Measurements from ENCODE around the gene FYN.
"Not testable (repeated sequence)": the region's sequence is repeated elsewhere in the genome, so short reads cannot be mapped to it uniquely, and the experiment has no call there.

Gene FYN

DNA sequence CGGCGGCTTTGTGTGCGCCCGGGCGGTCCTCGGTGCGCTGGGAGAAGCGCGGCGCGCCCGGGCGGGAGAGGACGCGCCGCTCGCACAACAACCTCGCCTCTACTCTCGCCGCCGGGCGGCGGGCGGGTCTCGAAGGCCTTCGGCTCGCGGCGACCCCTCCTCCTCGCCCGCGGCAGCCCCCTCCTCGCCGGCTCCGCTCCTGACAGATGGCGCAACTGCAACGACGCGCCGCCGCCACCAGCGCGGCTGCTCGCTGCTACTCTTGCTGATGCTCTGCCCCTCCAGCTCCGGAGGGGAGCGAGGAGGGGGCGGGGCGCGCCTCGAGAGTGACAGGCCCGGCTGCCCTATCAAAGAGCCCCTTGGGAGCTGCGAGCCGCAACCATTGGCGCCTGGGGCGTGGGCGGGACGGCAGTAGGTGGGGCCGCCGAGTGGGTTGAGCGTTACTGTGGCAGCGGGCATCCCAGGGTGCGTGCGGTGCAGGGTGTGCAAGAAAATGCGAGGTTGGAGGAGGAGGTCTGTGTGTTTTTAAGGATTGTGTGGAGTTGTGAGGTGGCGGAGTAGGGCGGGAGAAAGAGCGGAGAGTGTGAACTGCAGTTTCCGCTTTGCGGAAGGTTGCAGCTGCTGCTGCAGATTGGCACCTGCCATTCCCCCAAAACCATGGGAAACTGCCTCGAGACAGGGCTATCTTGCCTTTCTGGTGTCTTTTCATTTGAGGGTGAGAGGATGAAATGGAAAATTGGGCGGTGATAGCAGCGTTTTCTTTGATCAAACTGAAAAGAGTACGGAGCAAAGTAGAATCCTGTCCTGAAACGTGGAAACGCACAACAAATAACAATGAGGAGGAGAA is at the start of gene FYN:
Gene FYN (minus strand): TSS at position 275 of the 847 bp plus-strand sequence. CDS start 153,401 bp downstream, outside the sequence.
- DNase-seq (ENCODE audit: low read depth): peak; percentile 96

DNA sequence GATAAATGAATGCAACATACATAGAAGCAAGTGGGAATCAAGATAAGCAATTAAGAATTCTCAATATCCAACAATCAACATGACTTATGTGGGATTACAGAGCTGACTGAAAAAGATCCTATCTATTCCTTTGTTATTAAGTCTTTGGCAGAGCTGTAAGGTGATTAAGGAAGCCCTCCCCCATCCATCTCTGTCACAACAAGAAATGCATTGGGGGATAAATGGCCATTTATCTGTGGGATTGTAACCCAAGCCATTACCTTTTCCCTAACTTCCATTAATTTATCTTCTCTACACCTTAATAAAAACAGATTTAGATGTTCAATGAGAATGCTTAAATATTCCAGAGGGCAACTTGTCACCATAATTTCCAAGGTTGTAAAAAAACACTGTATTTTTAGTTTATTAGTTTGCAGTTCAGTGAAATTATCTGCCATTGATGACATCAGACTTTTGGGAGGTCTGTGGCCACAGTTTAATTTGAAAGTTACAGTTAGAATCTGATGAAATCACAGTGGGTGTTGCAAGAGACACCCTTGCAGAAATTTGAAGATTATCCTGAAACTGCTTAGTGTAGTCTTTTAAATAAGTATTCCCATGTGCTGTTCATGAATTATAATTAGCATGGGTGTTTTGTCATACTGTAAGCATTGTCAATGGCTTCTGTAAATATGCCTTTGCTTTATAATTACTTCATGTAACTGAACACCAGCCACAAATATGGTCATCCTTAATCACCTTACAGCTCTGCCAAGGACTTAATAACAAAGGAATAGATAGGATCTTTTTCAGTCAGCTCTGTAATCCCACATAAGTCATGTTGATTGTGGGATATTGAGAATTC is 49.4 kb upstream of the FYN start:
- DNase-seq (ENCODE audit: low read depth): peak; percentile 63

- no peak for DNase-seq (ENCODE audit: low read depth)
Measured at GRCh38 chr6:111921103-111921502, 47.9 kb upstream of the FYN start.

GRCh38 chr6:111920578-111920977 is 47.3 kb upstream of the FYN start:
- DNase-seq (ENCODE audit: low read depth): no peak

DNA sequence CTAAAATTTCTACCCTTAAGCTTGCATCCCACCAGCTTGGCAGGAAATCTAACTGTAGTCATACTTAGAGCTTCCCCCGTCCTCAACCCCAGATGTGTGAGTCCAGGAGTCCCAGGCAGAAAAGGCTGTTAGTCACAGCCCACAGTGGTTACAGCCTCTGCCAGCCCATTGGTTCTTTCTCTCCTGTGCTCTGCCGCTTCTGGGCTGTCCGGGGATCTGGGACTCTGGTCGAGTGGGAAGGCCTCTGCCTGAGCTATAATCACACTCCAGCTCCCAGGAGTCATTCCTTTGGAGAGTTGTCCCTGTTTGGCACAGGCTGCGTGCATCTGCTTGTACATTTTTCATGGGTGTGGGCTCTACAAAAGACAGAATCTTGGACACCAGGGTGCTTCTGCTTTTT is 45.6 kb upstream of the FYN start:
- peak; percentile 53 for DNase-seq (ENCODE audit: low read depth)

DNA sequence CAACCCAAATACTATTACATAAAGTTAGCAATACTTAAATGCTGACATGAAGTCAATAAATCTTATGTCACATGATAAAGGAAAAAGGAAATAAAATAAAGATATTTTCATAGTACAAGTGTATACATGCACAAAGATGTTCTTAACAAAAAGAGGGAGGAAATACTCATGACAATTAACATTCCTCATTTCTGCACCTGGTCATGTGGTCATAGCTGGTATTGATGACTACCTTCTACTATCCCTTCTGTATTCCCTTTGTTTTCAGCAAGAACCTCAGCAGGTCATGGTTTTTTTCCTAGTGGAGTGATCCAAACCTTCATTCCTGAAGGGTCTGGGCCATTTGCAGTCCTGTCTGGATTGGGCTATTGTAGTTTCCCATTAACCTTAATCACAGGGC is 43.5 kb upstream of the FYN start:
- no peak for DNase-seq (ENCODE audit: low read depth)

- DNase-seq (ENCODE audit: low read depth): no peak
Measured at GRCh38 chr6:111914617-111915016, 41.4 kb upstream of the FYN start.

- no peak for DNase-seq (ENCODE audit: low read depth)
Measured at GRCh38 chr6:111912904-111913303, 39.7 kb upstream of the FYN start.

- no peak for DNase-seq (ENCODE audit: low read depth)
Measured at GRCh38 chr6:111911428-111911827, 38.2 kb upstream of the FYN start.

GRCh38 chr6:111909238-111909637 is 36.0 kb upstream of the FYN start:
- no peak for DNase-seq (ENCODE audit: low read depth)

DNA sequence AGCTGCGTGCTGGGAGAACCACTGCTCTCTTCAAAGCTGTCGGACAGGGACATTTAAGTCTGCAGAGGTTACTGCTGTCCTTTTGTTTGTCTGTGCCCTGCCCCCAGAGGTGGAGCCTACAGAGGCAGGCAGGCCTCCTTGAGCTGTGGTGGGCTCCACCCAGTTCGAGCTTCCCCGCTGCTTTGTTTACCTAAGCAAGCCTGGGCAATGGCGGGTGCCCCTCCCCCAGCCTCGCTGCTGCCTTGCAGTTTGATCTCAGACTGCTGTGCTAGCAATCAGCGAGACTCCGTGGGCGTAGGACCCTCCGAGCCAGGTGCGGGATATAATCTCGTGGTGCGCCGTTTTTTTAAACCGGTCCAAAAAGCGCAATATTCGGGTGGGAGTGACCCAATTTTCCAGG is 35.1 kb upstream of the FYN start:
- DNase-seq (ENCODE audit: low read depth): not testable (repeated sequence)

GRCh38 chr6:111900735-111901134 is 27.5 kb upstream of the FYN start:
- no peak for DNase-seq (ENCODE audit: low read depth)

GRCh38 chr6:111899531-111899930 is 26.3 kb upstream of the FYN start:
- no peak for DNase-seq (ENCODE audit: low read depth)

GRCh38 chr6:111898452-111898851 is 25.2 kb upstream of the FYN start:
- DNase-seq (ENCODE audit: low read depth): no peak

GRCh38 chr6:111894951-111895350 is 21.7 kb upstream of the FYN start:
- peak; percentile 30 for DNase-seq (ENCODE audit: low read depth)

- peak; percentile 75 for DNase-seq (ENCODE audit: low read depth)
Measured at GRCh38 chr6:111894272-111894671, 21.0 kb upstream of the FYN start.

DNA sequence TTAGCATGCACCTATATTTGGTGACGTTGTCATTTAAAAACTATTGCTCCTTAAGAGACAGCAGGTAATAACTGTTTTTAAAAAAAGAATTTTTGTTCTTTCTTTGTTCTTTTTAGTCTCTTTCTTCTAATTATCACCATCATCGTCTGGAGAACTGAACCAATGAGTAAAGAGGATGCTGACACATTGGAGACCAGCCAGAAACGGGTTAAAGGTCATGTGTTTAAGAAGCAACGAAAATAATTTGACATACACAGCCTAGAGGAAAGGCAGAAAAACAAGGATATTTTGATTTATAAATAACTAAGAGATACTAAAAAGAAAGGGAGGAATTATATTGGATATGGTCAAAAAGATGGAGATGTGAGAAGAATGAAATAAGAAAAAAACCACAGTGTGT is 19.2 kb upstream of the FYN start:
- no peak for DNase-seq (ENCODE audit: low read depth)

DNA sequence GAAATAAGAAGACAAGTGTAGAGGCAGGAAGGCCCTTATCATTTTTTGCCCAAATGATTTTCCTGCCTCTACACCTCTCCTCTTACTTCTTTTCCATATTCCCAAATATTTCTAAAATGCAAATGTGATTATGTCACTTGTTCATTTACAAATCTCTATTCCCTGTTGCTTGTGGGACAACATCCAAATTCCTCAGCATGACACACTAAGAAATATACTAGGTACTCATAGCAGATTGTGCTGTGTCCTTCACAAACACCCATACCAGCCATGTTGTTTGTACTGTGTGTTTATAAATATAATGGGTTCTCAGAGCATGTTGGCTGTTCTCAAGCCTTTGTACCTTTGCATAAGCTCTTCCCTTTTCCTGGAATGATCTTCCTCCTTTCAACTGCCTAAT is 17.7 kb upstream of the FYN start:
- DNase-seq (ENCODE audit: low read depth): no peak

- peak; percentile 40 for DNase-seq (ENCODE audit: low read depth)
Measured at GRCh38 chr6:111888928-111889695, 15.9 kb upstream of the FYN start.

- not testable (repeated sequence) for DNase-seq (ENCODE audit: low read depth)
Measured at GRCh38 chr6:111886793-111887192, 13.5 kb upstream of the FYN start.

GRCh38 chr6:111885373-111886027 is 12.2 kb upstream of the FYN start:
- no peak for DNase-seq (ENCODE audit: low read depth)

DNA sequence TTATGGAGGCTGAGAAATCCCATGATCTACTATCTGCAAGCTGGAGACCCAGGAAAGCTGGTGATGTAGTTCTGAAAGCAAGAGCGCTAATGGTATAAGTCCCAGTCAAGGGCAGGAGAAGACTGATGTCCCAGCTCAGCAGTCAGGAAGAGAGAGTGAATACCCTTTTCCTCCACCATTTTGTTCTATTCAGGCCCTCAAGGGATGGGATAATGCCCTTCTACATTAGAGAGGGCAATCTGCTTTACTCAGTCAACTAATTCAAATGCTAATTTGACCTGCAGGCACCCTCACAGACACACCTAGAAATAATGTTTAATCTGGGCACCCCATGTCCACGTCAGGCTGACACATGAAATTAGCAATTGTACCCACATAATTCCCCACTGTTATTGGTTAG is 10.8 kb upstream of the FYN start:
- DNase-seq (ENCODE audit: low read depth): no peak
